ENCODE results near the gene PTPRN2.
"Not testable (repeated sequence)": the region's sequence is repeated elsewhere in the genome, so short reads cannot be mapped to it uniquely, and the experiment has no call there.

Gene PTPRN2

GRCh38 chr7:158386355-158386618, 201.3 kb downstream of the PTPRN2 start:
- FAIRE-seq (no peak), DNase-seq (ENCODE audit: insufficient read length, low spot score) (no peak)
- TF ChIP-seq, protein P1, sequence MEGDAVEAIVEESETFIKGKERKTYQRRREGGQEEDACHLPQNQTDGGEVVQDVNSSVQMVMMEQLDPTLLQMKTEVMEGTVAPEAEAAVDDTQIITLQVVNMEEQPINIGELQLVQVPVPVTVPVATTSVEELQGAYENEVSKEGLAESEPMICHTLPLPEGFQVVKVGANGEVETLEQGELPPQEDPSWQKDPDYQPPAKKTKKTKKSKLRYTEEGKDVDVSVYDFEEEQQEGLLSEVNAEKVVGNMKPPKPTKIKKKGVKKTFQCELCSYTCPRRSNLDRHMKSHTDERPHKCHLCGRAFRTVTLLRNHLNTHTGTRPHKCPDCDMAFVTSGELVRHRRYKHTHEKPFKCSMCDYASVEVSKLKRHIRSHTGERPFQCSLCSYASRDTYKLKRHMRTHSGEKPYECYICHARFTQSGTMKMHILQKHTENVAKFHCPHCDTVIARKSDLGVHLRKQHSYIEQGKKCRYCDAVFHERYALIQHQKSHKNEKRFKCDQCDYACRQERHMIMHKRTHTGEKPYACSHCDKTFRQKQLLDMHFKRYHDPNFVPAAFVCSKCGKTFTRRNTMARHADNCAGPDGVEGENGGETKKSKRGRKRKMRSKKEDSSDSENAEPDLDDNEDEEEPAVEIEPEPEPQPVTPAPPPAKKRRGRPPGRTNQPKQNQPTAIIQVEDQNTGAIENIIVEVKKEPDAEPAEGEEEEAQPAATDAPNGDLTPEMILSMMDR (IDR thresholded peaks at IDR 0.05; ENCODE audit: insufficient read depth, missing control alignments) = no peak

- not testable (repeated sequence) for FAIRE-seq
Measured at GRCh38 chr7:158385496-158386354, 201.9 kb downstream of the PTPRN2 start.

GRCh38 chr7:158384746-158385145, 202.9 kb downstream of the PTPRN2 start:
- TF ChIP-seq, protein P1 (IDR thresholded peaks at IDR 0.05; ENCODE audit: insufficient read depth, missing control alignments) = no peak
- FAIRE-seq = no peak
- no peak for DNase-seq (ENCODE audit: insufficient read length, low spot score)

More at GRCh38 chr7:158385496-158386354, 201.9 kb downstream of the PTPRN2 start:
- not testable (repeated sequence) for DNase-seq (ENCODE audit: insufficient read length, low spot score)

- no peak for FAIRE-seq
- no peak for DNase-seq (ENCODE audit: insufficient read length, low spot score)
- TF ChIP-seq, protein P1 (IDR thresholded peaks at IDR 0.05; ENCODE audit: insufficient read depth, missing control alignments) = no peak
Measured at GRCh38 chr7:158383665-158384064, 204.0 kb downstream of the PTPRN2 start.

- TF ChIP-seq, protein P1 (IDR thresholded peaks at IDR 0.05; ENCODE audit: insufficient read depth, missing control alignments) = no peak
- FAIRE-seq = no peak
Measured at GRCh38 chr7:158382363-158383254, 205.0 kb downstream of the PTPRN2 start.

GRCh38 chr7:158381956-158382355, 205.7 kb downstream of the PTPRN2 start:
- FAIRE-seq = no peak
- no peak for DNase-seq (ENCODE audit: insufficient read length, low spot score)
- TF ChIP-seq, protein P1 (IDR thresholded peaks at IDR 0.05; ENCODE audit: insufficient read depth, missing control alignments) = no peak

More at GRCh38 chr7:158382363-158383254, 205.0 kb downstream of the PTPRN2 start:
- DNase-seq (ENCODE audit: insufficient read length, low spot score) = no peak

GRCh38 chr7:158378978-158379377, 208.6 kb downstream of the PTPRN2 start:
- FAIRE-seq (no peak), DNase-seq (ENCODE audit: insufficient read length, low spot score) (no peak)
- TF ChIP-seq, protein P1 (IDR thresholded peaks at IDR 0.05; ENCODE audit: insufficient read depth, missing control alignments) = no peak
